HEK293T (cell line): ENCODE measurements around the gene GNA14.

Source experiments
- ARNT ChIP-seq: fragments of 450-650 bp; IDR thresholded peaks from 2 replicates; pipeline ENCODE4 v1.6.1; 2017; ENCODE audit warnings: mild to moderate bottlenecking
- BHLHE40 ChIP-seq: fragments of 450-650 bp; IDR thresholded peaks from 2 replicates; pipeline ENCODE4 v1.6.1; 2016; ENCODE audit warnings: mild to moderate bottlenecking, moderate library complexity, borderline replicate concordance
- CTBP1 ChIP-seq: fragments of 450-650 bp; IDR thresholded peaks from 2 replicates; pipeline ENCODE4 v1.6.1; 2016; ENCODE audit warnings: borderline replicate concordance
- ELF4 ChIP-seq: fragments of 450-650 bp; IDR thresholded peaks from 2 replicates; pipeline ENCODE4 v1.6.1; 2017; ENCODE audit warnings: antibody characterized with exemption
- FOXA1 ChIP-seq: fragments of 450-650 bp; IDR thresholded peaks from 2 replicates; pipeline ENCODE4 v1.6.1; 2016; ENCODE audit warnings: mild to moderate bottlenecking
- FOXM1 ChIP-seq: fragments of 450-650 bp; IDR thresholded peaks from 2 replicates; pipeline ENCODE4 v1.6.1; 2017; ENCODE audit warnings: mild to moderate bottlenecking, borderline replicate concordance
- L3MBTL2 ChIP-seq: fragments of 450-650 bp; conservative IDR thresholded peaks from 2 replicates; pipeline ENCODE4 v1.6.1; 2016; ENCODE audit warnings: mild to moderate bottlenecking
- NFRKB ChIP-seq: fragments of 450-650 bp; IDR thresholded peaks from 2 replicates; pipeline ENCODE4 v1.6.1; 2016; ENCODE audit warnings: mild to moderate bottlenecking, moderate library complexity
- PKNOX1 ChIP-seq: fragments of 450-650 bp; IDR thresholded peaks from 2 replicates; pipeline ENCODE4 v1.6.1; 2016
- SP1 ChIP-seq: fragments of 450-650 bp; IDR thresholded peaks from 2 replicates; pipeline ENCODE4 v1.6.1; 2017
- SUZ12 ChIP-seq: fragments of 450-650 bp; IDR thresholded peaks from 2 replicates; pipeline ENCODE4 v1.6.1; 2016; ENCODE audit warnings: mild to moderate bottlenecking
- TARDBP ChIP-seq: fragments of 450-650 bp; IDR thresholded peaks from 2 replicates; pipeline ENCODE4 v1.6.1; 2016

- TF ChIP-seq BHLHE40 (no peak), SUZ12 (no peak), PKNOX1 (no peak), FOXM1 (no peak), SP1 (no peak), CTBP1 (no peak), ARNT (no peak), FOXA1 (no peak), TARDBP (no peak), ELF4 (no peak), L3MBTL2 (no peak), NFRKB (no peak)
These were observed 1.1 kb upstream of the GNA14 start for GRCh38 chr9:77649109-77649812.
